Neural cell (in vitro differentiated cells): Measurements from ENCODE around the gene SHROOM2. TPM values are rescaled to one million over a fixed set of nuclear protein-coding genes. Genes with fewer than 3 reads are reported as not detected.

Experiments used
- H2AFZ ChIP-seq: fragments of 200-600, 300-800 bp; sonication (generic), shearing (Covaris generic); 2 replicates; pipeline ENCODE4 v1.6.0; 2014; ENCODE audit warnings: low read depth, mild to moderate bottlenecking, antibody characterized with exemption, low read length, moderate library complexity
- H3F3A ChIP-seq: fragments of 200-600 bp; shearing (Covaris generic); 2 replicates; pipeline ENCODE4 v1.6.1; 2016; ENCODE audit warnings: mild to moderate bottlenecking, moderate library complexity, mixed read lengths, antibody characterized with exemption, low read length; ENCODE audit not compliant: insufficient read depth, poor library complexity, severe bottlenecking
- H3K27ac ChIP-seq: fragments of 200-600, 300-800 bp; sonication (generic), shearing (Covaris generic); 2 replicates; pipeline ENCODE4 v1.5.1; 2014; ENCODE audit warnings: mild to moderate bottlenecking, low read length, moderate library complexity
- H3K27me3 ChIP-seq: fragments of 300-800, 200-600 bp; sonication (generic), shearing (Covaris generic); 2 replicates; pipeline ENCODE4 v1.6.0; 2014; ENCODE audit warnings: mild to moderate bottlenecking, low read depth, low read length, moderate library complexity; ENCODE audit not compliant: insufficient read depth
- H3K36me3 ChIP-seq: fragments of 300-800, 200-600 bp; sonication (generic), shearing (Covaris generic); 2 replicates; pipeline ENCODE4 v1.5.1; 2014; ENCODE audit warnings: mild to moderate bottlenecking, antibody characterized with exemption, low read length, moderate library complexity; ENCODE audit not compliant: insufficient read depth
- H3K4me2 ChIP-seq: fragments of 300-800, 200-600 bp; sonication (generic), shearing (Covaris generic); 2 replicates; pipeline ENCODE4 v1.6.0; 2014; ENCODE audit warnings: mild to moderate bottlenecking, low read length
- H3K4me3 ChIP-seq: fragments of 300-800, 200-600 bp; sonication (generic), shearing (Covaris generic); 2 replicates; pipeline ENCODE4 v1.5.1; 2014; ENCODE audit warnings: mild to moderate bottlenecking, low read length, moderate library complexity
- H3K79me2 ChIP-seq: fragments of 200-600 bp; shearing (Covaris generic); replicated peaks from 2 replicates; pipeline ENCODE4 v1.6.0; 2014; ENCODE audit warnings: mild to moderate bottlenecking, low read length, moderate library complexity; ENCODE audit not compliant: insufficient read depth
- H3K9ac ChIP-seq: fragments of 300-800, 200-600 bp; sonication (generic), shearing (Covaris generic); 2 replicates; pipeline ENCODE4 v1.6.1; 2016; ENCODE audit warnings: mild to moderate bottlenecking, low read length, mixed read lengths
- H3K9me2 ChIP-seq: fragments of 200-600 bp; shearing (Covaris generic); 2 replicates; pipeline ENCODE4 v1.6.1; 2016; ENCODE audit warnings: mild to moderate bottlenecking, low read length, mixed read lengths; ENCODE audit not compliant: insufficient read depth
- H3K9me3 ChIP-seq: fragments of 200-600, 300-800 bp; sonication (generic), shearing (Covaris generic); 2 replicates; pipeline ENCODE4 v1.6.1; 2016; ENCODE audit warnings: mild to moderate bottlenecking, mixed run types, low read length, moderate library complexity, mixed read lengths
- H4K20me1 ChIP-seq: fragments of 200-600 bp; shearing (Covaris generic); 2 replicates; pipeline ENCODE4 v1.6.1; 2016; ENCODE audit warnings: mild to moderate bottlenecking, mixed run types; ENCODE audit not compliant: insufficient read depth
- CTCF ChIP-seq: fragments of 450-650 bp; IDR thresholded peaks from 2 replicates; pipeline ENCODE4 v1.5.1; 2014; ENCODE audit warnings: antibody characterized with exemption, mild to moderate bottlenecking, moderate library complexity; ENCODE audit not compliant: poor library complexity, severe bottlenecking
- EP300 ChIP-seq: fragments of 450-650 bp; conservative IDR thresholded peaks from 2 replicates; pipeline ENCODE4 v1.6.1; 2014; ENCODE audit warnings: antibody characterized with exemption, mild to moderate bottlenecking, moderate library complexity; ENCODE audit not compliant: poor library complexity, severe bottlenecking
- EZH2 ChIP-seq: fragments of 200-600, 300-800 bp; shearing (Covaris generic), sonication (generic); IDR thresholded peaks from 2 replicates; pipeline ENCODE4 v1.6.1; 2014; ENCODE audit warnings: antibody characterized with exemption, low read length, borderline replicate concordance, mild to moderate bottlenecking; ENCODE audit not compliant: insufficient read depth, poor library complexity, severe bottlenecking
- MXI1 ChIP-seq: fragments of 450-650 bp; conservative IDR thresholded peaks from 2 replicates; pipeline ENCODE4 v1.6.1; 2014; ENCODE audit warnings: antibody characterized with exemption, mild to moderate bottlenecking; ENCODE audit not compliant: poor library complexity, severe bottlenecking
- POLR2AphosphoS5 ChIP-seq: IDR thresholded peaks from 2 replicates; pipeline ENCODE4 v1.6.1; 2012
- RAD21 ChIP-seq: fragments of 450-650 bp; conservative IDR thresholded peaks from 2 replicates; pipeline ENCODE4 v1.6.1; 2014; ENCODE audit warnings: antibody characterized with exemption, mild to moderate bottlenecking, moderate library complexity
- REST ChIP-seq: IDR thresholded peaks from 2 replicates; pipeline ENCODE4 v1.6.1; 2012; ENCODE audit warnings: borderline replicate concordance
- SMC3 ChIP-seq: fragments of 450-650 bp; conservative IDR thresholded peaks from 2 replicates; pipeline ENCODE4 v1.6.1; 2014; ENCODE audit warnings: antibody characterized with exemption, mild to moderate bottlenecking, moderate library complexity; ENCODE audit not compliant: poor library complexity
- TAF1 ChIP-seq: IDR thresholded peaks from 2 replicates; pipeline ENCODE4 v1.6.1; 2012; ENCODE audit warnings: low read depth
- polyA plus RNA-seq: library from polyadenylated mRNA; depleted of rRNA; stranded (reverse); fragments of >200 nt; gene quantifications from 2 replicates; pipeline ENCODE4 v1.2.3, GENCODE V29; 2014

Gene SHROOM2
- polyA plus RNA-seq, 1 donor from 2014 or later: 9.2 TPM

- Histone ChIP-seq H3K79me2 (no peaks in the 10 kb centered on the region), H3F3A (no peaks in the 10 kb centered on the region), H3K4me2 (no peak overlapping the region), H4K20me1 (no peaks in the 10 kb centered on the region), H3K9ac (no peak overlapping the region), H3K4me3 (no peak overlapping the region), H2AFZ (no peak overlapping the region), H3K9me3 (no peaks in the 10 kb centered on the region), H3K9me2 (no peaks in the 10 kb centered on the region), H3K36me3 (no peaks in the 10 kb centered on the region), H3K27ac (no peak overlapping the region), H3K27me3 (no peaks in the 10 kb centered on the region)
- no peak for TF ChIP-seq MXI1
- TF ChIP-seq SMC3: no peak
- no peak for TF ChIP-seq EP300
- TF ChIP-seq RAD21: no peak
- no peak for TF ChIP-seq REST
- no peak for TF ChIP-seq TAF1
- no peak for TF ChIP-seq EZH2
- no peak for TF ChIP-seq CTCF
- no peak for TF ChIP-seq POLR2AphosphoS5
These were observed 169.3 kb downstream of the SHROOM2 start for GRCh38 chrX:9955506-9955905.

GRCh38 chrX:9957743-9958142, 171.5 kb downstream of the SHROOM2 start:
- Histone ChIP-seq H2AFZ (no peak overlapping the region), H3K79me2 (no peaks in the 10 kb centered on the region)

More at GRCh38 chrX:9957743-9958142, 171.5 kb downstream of the SHROOM2 start:
- Histone ChIP-seq H3K4me2 (no peak overlapping the region), H3K4me3 (no peak overlapping the region), H3K9ac (no peak overlapping the region), H3K27ac (no peak overlapping the region), H3F3A (no peaks in the 10 kb centered on the region), H3K9me3 (no peaks in the 10 kb centered on the region), H3K27me3 (no peaks in the 10 kb centered on the region), H3K9me2 (no peaks in the 10 kb centered on the region), H3K36me3 (no peaks in the 10 kb centered on the region), H4K20me1 (no peaks in the 10 kb centered on the region)
- no peak for TF ChIP-seq SMC3
- TF ChIP-seq RAD21: no peak
- no peak for TF ChIP-seq EZH2
- TF ChIP-seq TAF1: no peak
- no peak for TF ChIP-seq REST
- no peak for TF ChIP-seq EP300
- no peak for TF ChIP-seq POLR2AphosphoS5
- TF ChIP-seq CTCF: no peak
- TF ChIP-seq MXI1: no peak
